IgD-negative memory B cell (primary cell): Measurements from ENCODE around the gene CDYL2. TPM values are rescaled to one million over a fixed set of nuclear protein-coding genes. Genes with fewer than 3 reads are reported as not detected.
A peak's percentile ranks its signal among the peaks of the same experiment; 100 is the strongest.

ENCODE experiments used
- H3K27ac Mint-ChIP-seq, 3 donors: one replicate each; pipeline ENCODE4 v1.8.0; 2020 to 2022; ENCODE audit warnings: mild to moderate bottlenecking in 3 of 3, mixed read lengths in 3 of 3, moderate library complexity in 1 of 3
- H3K27me3 Mint-ChIP-seq: one replicate; pipeline ENCODE4 v1.8.0; 2021; ENCODE audit warnings: mixed read lengths
- H3K36me3 Mint-ChIP-seq: one replicate; pipeline ENCODE4 v1.8.0; 2020; ENCODE audit warnings: mild to moderate bottlenecking, mixed read lengths
- H3K4me1 Mint-ChIP-seq, 3 donors: one replicate each; pipeline ENCODE4 v1.8.0; 2020 to 2022; ENCODE audit warnings: mixed read lengths in 3 of 3, mild to moderate bottlenecking in 1 of 3
- H3K4me3 Mint-ChIP-seq, 4 donors: one replicate each; pipeline ENCODE4 v1.8.0; 2020 to 2022; ENCODE audit warnings: mild to moderate bottlenecking in 4 of 4, mixed read lengths in 4 of 4, moderate library complexity in 3 of 4
- H3K9me3 Mint-ChIP-seq, 3 donors: one replicate each; pipeline ENCODE4 v1.8.0; 2020 to 2021; ENCODE audit warnings: mixed read lengths in 3 of 3, mild to moderate bottlenecking in 1 of 3
- polyA plus RNA-seq: library from polyadenylated mRNA; unstranded; fragments of 300-500 nt; fragmentation: Illumina TruSeq; gene quantifications from one replicate; pipeline ENCODE4 v1.2.3, GENCODE V29; 2021

The CDYL2 gene
- polyA plus RNA-seq, 1 donor from 2014 or later: 0.69 TPM

GRCh38 chr16:80692270-80692669 is 112.1 kb downstream of the CDYL2 start:
- peak overlapping the region in 2 of 4 donors; percentile 9 to 86 for H3K4me3 Mint-ChIP-seq
- H3K9me3 Mint-ChIP-seq: peaks cover 0 to 5% (median 0%) of the 10 kb centered on the region in 3 donors
- H3K36me3 Mint-ChIP-seq: peaks cover 4% of the 10 kb centered on the region
- H3K27ac Mint-ChIP-seq: no peak overlapping the region
- H3K27me3 Mint-ChIP-seq: peaks cover 6% of the 10 kb centered on the region
- peaks cover 27 to 50% (median 31%) of the 10 kb centered on the region in 3 donors for H3K4me1 Mint-ChIP-seq

GRCh38 chr16:80691111-80691741 is 113.2 kb downstream of the CDYL2 start:
- Mint-ChIP-seq H3K27me3 (peaks cover 6% of the 10 kb centered on the region), H3K4me1 (peaks cover 27 to 44% (median 31%) of the 10 kb centered on the region in 3 donors), H3K4me3 (peak overlapping the region in 1 of 4 donors; percentile 86)

GRCh38 chr16:80689487-80689886 is 114.9 kb downstream of the CDYL2 start:
- H3K27me3 Mint-ChIP-seq: peaks cover 6% of the 10 kb centered on the region
- H3K4me1 Mint-ChIP-seq: peaks cover 16 to 30% (median 28%) of the 10 kb centered on the region in 3 donors
- H3K27ac Mint-ChIP-seq: no peak overlapping the region
- no peak overlapping the region for H3K4me3 Mint-ChIP-seq
- no peaks in the 10 kb centered on the region for H3K36me3 Mint-ChIP-seq
- peaks cover 0 to 2% (median 1%) of the 10 kb centered on the region in 3 donors for H3K9me3 Mint-ChIP-seq

More at GRCh38 chr16:80691111-80691741, 113.2 kb downstream of the CDYL2 start:
- Mint-ChIP-seq H3K9me3 (peaks cover 0 to 4% (median 0%) of the 10 kb centered on the region in 3 donors), H3K36me3 (peaks cover 4% of the 10 kb centered on the region), H3K27ac (no peak overlapping the region)

- Mint-ChIP-seq H3K27ac (no peak overlapping the region), H3K4me1 (peaks cover 15 to 22% (median 19%) of the 10 kb centered on the region in 3 donors), H3K36me3 (no peaks in the 10 kb centered on the region), H3K27me3 (peaks cover 6% of the 10 kb centered on the region), H3K4me3 (no peak overlapping the region), H3K9me3 (peaks cover 0 to 2% (median 1%) of the 10 kb centered on the region in 3 donors)
These were observed 116.8 kb downstream of the CDYL2 start for GRCh38 chr16:80687606-80688005.

- H3K27me3 Mint-ChIP-seq: no peaks in the 10 kb centered on the region
- H3K4me3 Mint-ChIP-seq: no peak overlapping the region
- peaks cover 4 to 19% (median 12%) of the 10 kb centered on the region in 3 donors for H3K4me1 Mint-ChIP-seq
- peaks cover 0 to 2% (median 1%) of the 10 kb centered on the region in 3 donors for H3K9me3 Mint-ChIP-seq
- H3K36me3 Mint-ChIP-seq: no peaks in the 10 kb centered on the region
- H3K27ac Mint-ChIP-seq: no peak overlapping the region
These were observed 119.5 kb downstream of the CDYL2 start for GRCh38 chr16:80684906-80685305.

- Mint-ChIP-seq H3K4me3 (no peak overlapping the region), H3K36me3 (no peaks in the 10 kb centered on the region), H3K27me3 (no peaks in the 10 kb centered on the region)
These were observed 120.1 kb downstream of the CDYL2 start for GRCh38 chr16:80684136-80684765.

GRCh38 chr16:80683646-80684045 is 120.8 kb downstream of the CDYL2 start:
- Mint-ChIP-seq H3K36me3 (no peaks in the 10 kb centered on the region), H3K9me3 (peaks cover 1 to 6% (median 2%) of the 10 kb centered on the region in 3 donors), H3K27me3 (no peaks in the 10 kb centered on the region), H3K4me3 (no peak overlapping the region), H3K27ac (no peak overlapping the region), H3K4me1 (peaks cover 2 to 19% (median 11%) of the 10 kb centered on the region in 3 donors)

More at GRCh38 chr16:80684136-80684765, 120.1 kb downstream of the CDYL2 start:
- H3K9me3 Mint-ChIP-seq: peaks cover 1 to 6% (median 2%) of the 10 kb centered on the region in 3 donors
- H3K27ac Mint-ChIP-seq: no peak overlapping the region
- peaks cover 2 to 20% (median 12%) of the 10 kb centered on the region in 3 donors for H3K4me1 Mint-ChIP-seq

- Mint-ChIP-seq H3K36me3 (no peaks in the 10 kb centered on the region), H3K4me3 (no peak overlapping the region), H3K4me1 (peaks cover 2 to 19% (median 11%) of the 10 kb centered on the region in 3 donors)
These were observed 121.9 kb downstream of the CDYL2 start for GRCh38 chr16:80682421-80683070.

GRCh38 chr16:80681436-80681835 is 123.0 kb downstream of the CDYL2 start:
- Mint-ChIP-seq H3K27ac (no peak overlapping the region), H3K36me3 (no peaks in the 10 kb centered on the region), H3K9me3 (peaks cover 0 to 6% (median 1%) of the 10 kb centered on the region in 3 donors), H3K4me1 (peaks cover 4 to 21% (median 15%) of the 10 kb centered on the region in 3 donors), H3K27me3 (peaks cover under 1% of the 10 kb centered on the region), H3K4me3 (no peak overlapping the region)

More at GRCh38 chr16:80682421-80683070, 121.9 kb downstream of the CDYL2 start:
- no peak overlapping the region for H3K27ac Mint-ChIP-seq
- H3K27me3 Mint-ChIP-seq: no peaks in the 10 kb centered on the region
- H3K9me3 Mint-ChIP-seq: peaks cover 1 to 6% (median 2%) of the 10 kb centered on the region in 3 donors

GRCh38 chr16:80680839-80681238 is 123.6 kb downstream of the CDYL2 start:
- Mint-ChIP-seq H3K27me3 (peaks cover 3% of the 10 kb centered on the region), H3K4me3 (no peak overlapping the region), H3K27ac (no peak overlapping the region), H3K9me3 (peaks cover 0 to 6% (median 1%) of the 10 kb centered on the region in 3 donors), H3K36me3 (no peaks in the 10 kb centered on the region), H3K4me1 (peaks cover 10 to 27% (median 21%) of the 10 kb centered on the region in 3 donors)

GRCh38 chr16:80680046-80680445 is 124.4 kb downstream of the CDYL2 start:
- Mint-ChIP-seq H3K27ac (no peak overlapping the region), H3K27me3 (peaks cover 7% of the 10 kb centered on the region), H3K4me1 (peaks cover 16 to 27% (median 26%) of the 10 kb centered on the region in 3 donors), H3K9me3 (peaks cover 0 to 6% (median 1%) of the 10 kb centered on the region in 3 donors), H3K4me3 (no peak overlapping the region), H3K36me3 (no peaks in the 10 kb centered on the region)

- Mint-ChIP-seq H3K27ac (no peak overlapping the region), H3K4me1 (peaks cover 25 to 42% (median 27%) of the 10 kb centered on the region in 3 donors), H3K27me3 (peaks cover 8% of the 10 kb centered on the region), H3K36me3 (no peaks in the 10 kb centered on the region), H3K9me3 (peaks cover 0 to 9% (median 6%) of the 10 kb centered on the region in 3 donors), H3K4me3 (no peak overlapping the region)
These were observed 129.5 kb downstream of the CDYL2 start for GRCh38 chr16:80674884-80675283.

- Mint-ChIP-seq H3K4me3 (no peak overlapping the region), H3K36me3 (no peaks in the 10 kb centered on the region), H3K27ac (no peak overlapping the region), H3K27me3 (peaks cover 8% of the 10 kb centered on the region), H3K4me1 (peaks cover 23 to 41% (median 28%) of the 10 kb centered on the region in 3 donors), H3K9me3 (peaks cover 0 to 8% (median 4%) of the 10 kb centered on the region in 3 donors)
These were observed 132.0 kb downstream of the CDYL2 start for GRCh38 chr16:80672379-80672778.

GRCh38 chr16:80671281-80671849 is 133.0 kb downstream of the CDYL2 start:
- H3K36me3 Mint-ChIP-seq: no peaks in the 10 kb centered on the region
- peak overlapping the region in 3 of 4 donors; percentile 25 to 91 (median 39) for H3K4me3 Mint-ChIP-seq
- H3K27ac Mint-ChIP-seq: peak overlapping the region in 2 of 3 donors; percentile 12 to 80
- peaks cover 0 to 8% (median 4%) of the 10 kb centered on the region in 3 donors for H3K9me3 Mint-ChIP-seq
- peaks cover 7% of the 10 kb centered on the region for H3K27me3 Mint-ChIP-seq
- H3K4me1 Mint-ChIP-seq: peaks cover 20 to 36% (median 25%) of the 10 kb centered on the region in 3 donors
